Glutamatergic neuron (in vitro differentiated cells): Measurements from ENCODE around the gene DNAH6. TPM values are rescaled to one million over a fixed set of nuclear protein-coding genes. Genes with fewer than 3 reads are reported as not detected.

Experiments used
- DNase-seq: peaks from one replicate; pipeline ENCODE4 v3.0.0; 2022
- H3K27ac Mint-ChIP-seq: one replicate; pipeline ENCODE4 v1.8.0; 2020; ENCODE audit warnings: mild to moderate bottlenecking, mixed read lengths, inconsistent platforms; ENCODE audit not compliant: unreplicated experiment
- H3K27me3 Mint-ChIP-seq: one replicate; pipeline ENCODE4 v1.8.0; 2020; ENCODE audit warnings: mild to moderate bottlenecking, moderate library complexity, mixed read lengths, inconsistent platforms; ENCODE audit not compliant: unreplicated experiment
- H3K36me3 Mint-ChIP-seq: one replicate; pipeline ENCODE4 v1.8.0; 2020; ENCODE audit warnings: mild to moderate bottlenecking, mixed read lengths, inconsistent platforms; ENCODE audit not compliant: unreplicated experiment
- H3K4me1 Mint-ChIP-seq: one replicate; pipeline ENCODE4 v1.8.0; 2020; ENCODE audit warnings: mild to moderate bottlenecking, low read depth, mixed read lengths, inconsistent platforms; ENCODE audit not compliant: unreplicated experiment
- H3K4me3 Mint-ChIP-seq: one replicate; pipeline ENCODE4 v1.8.0; 2020; ENCODE audit warnings: mild to moderate bottlenecking, mixed read lengths, inconsistent platforms; ENCODE audit not compliant: unreplicated experiment
- H3K9me3 Mint-ChIP-seq: one replicate; pipeline ENCODE4 v1.8.0; 2020; ENCODE audit warnings: mild to moderate bottlenecking, moderate library complexity, mixed read lengths, inconsistent platforms; ENCODE audit not compliant: unreplicated experiment
- total RNA-seq: library from RNA; stranded (reverse); fragmentation: NEBNext Ultra II Directional; extraction: Animal tissue kit (Norgen Biotek cat#: 25700); gene quantifications from one replicate; pipeline ENCODE4 v1.2.1, GENCODE V29; 2021; ENCODE audit not compliant: unreplicated experiment
- TF ChIP-seq, protein P1 (sequence below): fragments of 200-600 bp; sonication (generic); IDR thresholded peaks from one replicate; pipeline ENCODE4 v1.5.0; 2021; ENCODE audit not compliant: partially characterized antibody, unreplicated experiment

DNAH6 gene
- total RNA-seq, 1 donor from 2014 or later = 0.86 TPM

DNA sequence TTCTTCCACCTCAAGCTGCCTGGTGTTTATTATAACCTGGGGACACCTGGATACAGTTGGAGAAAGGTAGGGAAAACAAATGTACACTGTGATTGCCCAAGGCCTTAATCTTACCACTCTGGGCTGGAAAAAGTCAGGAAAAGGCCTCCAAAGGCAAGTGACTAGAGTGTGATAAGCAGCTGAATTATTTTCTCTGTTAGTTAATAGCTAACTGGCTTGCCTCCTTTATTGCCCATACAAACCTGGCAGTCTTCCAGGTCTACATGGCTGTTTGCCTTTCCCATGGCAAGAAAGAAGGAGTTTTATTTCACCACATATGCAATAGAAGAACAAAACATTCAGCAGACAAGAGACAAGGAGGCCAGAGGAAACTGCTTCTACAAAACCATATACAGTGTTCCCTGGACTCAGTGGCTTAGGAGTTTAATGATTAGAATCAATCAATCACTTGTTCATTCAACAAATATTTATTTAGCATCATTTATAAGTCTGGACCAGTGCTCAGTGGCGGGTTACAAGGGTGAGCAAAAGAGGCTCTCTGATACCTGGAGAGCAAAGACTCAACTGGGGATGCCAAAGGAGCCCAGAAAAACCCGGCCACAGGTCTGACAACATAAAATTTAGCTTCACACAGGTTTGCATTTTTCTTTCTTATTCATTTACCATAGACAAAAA lies 29.7 kb upstream of the DNAH6 start:
- Mint-ChIP-seq H3K27ac (no peak overlapping the region), H3K4me1 (no peaks in the 10 kb centered on the region), H3K9me3 (no peaks in the 10 kb centered on the region), H3K4me3 (no peak overlapping the region), H3K27me3 (no peaks in the 10 kb centered on the region), H3K36me3 (no peaks in the 10 kb centered on the region)
- DNase-seq = no peak
- TF ChIP-seq, protein P1, sequence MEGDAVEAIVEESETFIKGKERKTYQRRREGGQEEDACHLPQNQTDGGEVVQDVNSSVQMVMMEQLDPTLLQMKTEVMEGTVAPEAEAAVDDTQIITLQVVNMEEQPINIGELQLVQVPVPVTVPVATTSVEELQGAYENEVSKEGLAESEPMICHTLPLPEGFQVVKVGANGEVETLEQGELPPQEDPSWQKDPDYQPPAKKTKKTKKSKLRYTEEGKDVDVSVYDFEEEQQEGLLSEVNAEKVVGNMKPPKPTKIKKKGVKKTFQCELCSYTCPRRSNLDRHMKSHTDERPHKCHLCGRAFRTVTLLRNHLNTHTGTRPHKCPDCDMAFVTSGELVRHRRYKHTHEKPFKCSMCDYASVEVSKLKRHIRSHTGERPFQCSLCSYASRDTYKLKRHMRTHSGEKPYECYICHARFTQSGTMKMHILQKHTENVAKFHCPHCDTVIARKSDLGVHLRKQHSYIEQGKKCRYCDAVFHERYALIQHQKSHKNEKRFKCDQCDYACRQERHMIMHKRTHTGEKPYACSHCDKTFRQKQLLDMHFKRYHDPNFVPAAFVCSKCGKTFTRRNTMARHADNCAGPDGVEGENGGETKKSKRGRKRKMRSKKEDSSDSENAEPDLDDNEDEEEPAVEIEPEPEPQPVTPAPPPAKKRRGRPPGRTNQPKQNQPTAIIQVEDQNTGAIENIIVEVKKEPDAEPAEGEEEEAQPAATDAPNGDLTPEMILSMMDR = no peak

DNA sequence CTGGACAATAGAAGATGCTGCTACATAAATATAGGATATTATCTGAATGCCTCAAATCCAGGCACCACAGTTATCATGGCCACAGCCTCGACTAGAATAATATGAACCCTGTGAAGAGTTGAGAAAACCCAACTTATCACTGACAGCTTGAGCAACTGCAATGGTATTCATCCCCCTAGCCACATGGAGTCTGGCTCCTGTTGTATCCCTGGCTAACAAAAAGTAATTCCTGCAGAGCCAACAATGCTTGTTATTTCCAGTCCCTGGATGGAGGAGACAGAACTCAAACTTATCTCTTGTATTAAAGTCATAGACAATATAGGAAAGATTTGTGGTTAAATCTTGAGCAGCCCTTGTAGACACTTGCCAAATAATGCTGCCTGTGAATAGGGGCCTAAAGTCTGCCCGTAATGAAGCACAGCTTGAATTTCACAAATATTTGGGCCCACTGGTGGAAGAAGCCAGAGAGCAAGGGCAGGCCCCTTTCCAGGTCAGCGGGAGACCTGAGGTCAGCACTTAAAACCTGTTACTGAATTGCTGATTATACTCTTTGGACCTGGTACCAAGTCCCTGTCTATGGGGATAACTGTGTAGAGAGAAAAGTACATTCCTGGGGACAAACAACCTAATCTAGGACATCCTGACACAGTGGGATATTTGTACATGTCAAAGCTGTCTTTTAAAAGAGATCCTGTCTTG lies 28.9 kb upstream of the DNAH6 start:
- Mint-ChIP-seq H3K27ac (no peak overlapping the region), H3K36me3 (no peaks in the 10 kb centered on the region), H3K27me3 (no peaks in the 10 kb centered on the region), H3K4me1 (no peaks in the 10 kb centered on the region), H3K4me3 (no peak overlapping the region), H3K9me3 (no peaks in the 10 kb centered on the region)
- TF ChIP-seq, protein P1 = no peak
- no peak for DNase-seq

DNA sequence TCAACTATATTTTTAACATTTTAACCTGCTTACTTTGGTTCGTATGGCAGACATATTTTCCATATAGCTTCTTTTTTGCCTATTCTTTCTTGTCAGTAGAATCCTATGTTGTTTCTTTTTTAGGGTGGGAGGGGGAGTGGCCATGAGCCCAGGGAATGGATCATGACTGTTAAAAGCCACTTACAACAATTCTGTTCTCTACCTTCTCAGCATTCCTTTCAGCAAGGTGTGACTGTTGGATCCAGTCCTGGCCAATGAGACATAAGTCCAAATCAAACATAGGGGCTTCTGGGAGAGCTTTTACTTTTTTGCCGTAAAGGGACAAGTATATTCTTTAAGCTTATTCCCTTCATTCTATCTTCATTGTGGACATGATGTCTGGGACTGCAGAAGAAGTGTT lies 25.0 kb upstream of the DNAH6 start:
- H3K4me1 Mint-ChIP-seq = no peaks in the 10 kb centered on the region
- no peak overlapping the region for H3K4me3 Mint-ChIP-seq
- DNase-seq = no peak
- no peaks in the 10 kb centered on the region for H3K9me3 Mint-ChIP-seq
- TF ChIP-seq, protein P1 = no peak
- H3K36me3 Mint-ChIP-seq = no peaks in the 10 kb centered on the region
- H3K27me3 Mint-ChIP-seq = no peaks in the 10 kb centered on the region
- H3K27ac Mint-ChIP-seq = no peak overlapping the region

DNA sequence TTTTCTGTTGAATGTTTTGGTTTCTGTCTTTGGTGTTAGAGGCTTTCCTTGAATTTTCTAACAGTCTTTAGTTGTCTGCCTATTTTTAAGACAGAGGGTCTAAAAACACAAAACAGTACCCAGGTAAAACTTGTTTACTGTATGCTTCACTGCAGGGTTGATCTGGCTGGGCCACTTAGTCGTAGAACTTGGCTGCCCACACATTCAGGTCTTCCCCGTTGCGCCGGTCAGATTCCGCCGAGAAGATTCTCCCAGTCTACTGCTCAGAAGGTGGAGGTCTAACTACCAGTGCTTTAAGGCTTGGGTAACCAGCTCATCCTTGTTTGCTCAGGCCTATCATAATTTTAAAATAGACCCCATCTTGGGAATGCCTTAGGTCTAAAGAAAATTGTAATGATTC lies 24.6 kb upstream of the DNAH6 start:
- DNase-seq = no peak
- Mint-ChIP-seq H3K36me3 (no peaks in the 10 kb centered on the region), H3K27me3 (no peaks in the 10 kb centered on the region), H3K27ac (no peak overlapping the region), H3K9me3 (no peaks in the 10 kb centered on the region), H3K4me3 (no peak overlapping the region), H3K4me1 (no peaks in the 10 kb centered on the region)
- TF ChIP-seq, protein P1 = no peak

DNA sequence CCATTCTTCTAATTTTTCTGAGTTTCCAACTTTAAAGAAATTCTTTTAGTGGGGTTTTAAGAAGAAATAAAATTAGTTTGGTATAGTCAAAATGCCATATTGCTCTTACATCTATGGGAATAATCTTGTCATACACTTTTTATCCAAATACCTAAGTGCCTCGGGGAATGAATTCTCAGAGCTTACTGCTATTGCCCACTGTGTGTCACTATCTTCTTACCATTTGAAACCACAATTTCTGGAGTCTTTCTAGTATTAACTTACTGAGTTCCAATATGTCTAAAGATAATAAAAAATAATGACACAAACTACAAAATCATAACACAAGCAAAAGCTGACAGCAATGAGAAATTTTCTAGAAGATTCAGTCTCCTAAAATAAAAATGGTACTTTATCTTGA lies 23.7 kb upstream of the DNAH6 start:
- Mint-ChIP-seq H3K4me3 (no peak overlapping the region), H3K36me3 (no peaks in the 10 kb centered on the region), H3K27me3 (no peaks in the 10 kb centered on the region), H3K9me3 (no peaks in the 10 kb centered on the region), H3K4me1 (no peaks in the 10 kb centered on the region), H3K27ac (no peak overlapping the region)
- no peak for DNase-seq
- TF ChIP-seq, protein P1 = no peak
